Immature natural killer cell (primary cell): ENCODE measurements around the gene NFE2L3. TPM values are rescaled to one million over a fixed set of nuclear protein-coding genes. Genes with fewer than 3 reads are reported as not detected.
A peak's percentile ranks its signal among the peaks of the same experiment; 100 is the strongest.

Source experiments
- DNase-seq, 3 donors: peaks; one replicate each; pipeline ENCODE4 v3.0.0; 2022; ENCODE audit warnings: mixed read lengths in 1 of 3
- H3K27ac Mint-ChIP-seq, 6 donors: one replicate each; pipeline ENCODE4 v1.8.0; 2020; ENCODE audit warnings: mixed read lengths in 6 of 6, mild to moderate bottlenecking in 5 of 6, inconsistent platforms in 4 of 6, moderate library complexity in 3 of 6
- H3K27me3 Mint-ChIP-seq, 3 donors: one replicate each; pipeline ENCODE4 v1.8.0; 2020 to 2021; ENCODE audit warnings: low read depth in 3 of 3, mild to moderate bottlenecking in 3 of 3, mixed read lengths in 3 of 3, moderate library complexity in 3 of 3, inconsistent platforms in 1 of 3
- H3K36me3 Mint-ChIP-seq, 3 donors: one replicate each; pipeline ENCODE4 v1.8.0; 2020; ENCODE audit warnings: mixed read lengths in 3 of 3, inconsistent platforms in 2 of 3, mild to moderate bottlenecking in 2 of 3
- H3K4me1 Mint-ChIP-seq, 2 donors: one replicate each; pipeline ENCODE4 v1.8.0; 2020; ENCODE audit warnings: inconsistent platforms in 2 of 2, mild to moderate bottlenecking in 2 of 2, mixed read lengths in 2 of 2, moderate library complexity in 1 of 2
- H3K4me3 Mint-ChIP-seq, 5 donors: one replicate each; pipeline ENCODE4 v1.8.0; 2020; ENCODE audit warnings: mild to moderate bottlenecking in 5 of 5, mixed read lengths in 5 of 5, inconsistent platforms in 3 of 5, moderate library complexity in 3 of 5
- H3K9me3 Mint-ChIP-seq, 6 donors: one replicate each; pipeline ENCODE4 v1.8.0; 2020; ENCODE audit warnings: mild to moderate bottlenecking in 6 of 6, mixed read lengths in 6 of 6, inconsistent platforms in 4 of 6, moderate library complexity in 3 of 6
- polyA plus RNA-seq, 3 donors: library from polyadenylated mRNA; unstranded; fragments of 300-500 nt; fragmentation: Illumina TruSeq; gene quantifications; one replicate each; pipeline ENCODE4 v1.2.3, GENCODE V29; 2021

NFE2L3 gene
- polyA plus RNA-seq, 3 donors from 2014 or later: 3.5 to 5.5 (median 4.5) TPM

DNA sequence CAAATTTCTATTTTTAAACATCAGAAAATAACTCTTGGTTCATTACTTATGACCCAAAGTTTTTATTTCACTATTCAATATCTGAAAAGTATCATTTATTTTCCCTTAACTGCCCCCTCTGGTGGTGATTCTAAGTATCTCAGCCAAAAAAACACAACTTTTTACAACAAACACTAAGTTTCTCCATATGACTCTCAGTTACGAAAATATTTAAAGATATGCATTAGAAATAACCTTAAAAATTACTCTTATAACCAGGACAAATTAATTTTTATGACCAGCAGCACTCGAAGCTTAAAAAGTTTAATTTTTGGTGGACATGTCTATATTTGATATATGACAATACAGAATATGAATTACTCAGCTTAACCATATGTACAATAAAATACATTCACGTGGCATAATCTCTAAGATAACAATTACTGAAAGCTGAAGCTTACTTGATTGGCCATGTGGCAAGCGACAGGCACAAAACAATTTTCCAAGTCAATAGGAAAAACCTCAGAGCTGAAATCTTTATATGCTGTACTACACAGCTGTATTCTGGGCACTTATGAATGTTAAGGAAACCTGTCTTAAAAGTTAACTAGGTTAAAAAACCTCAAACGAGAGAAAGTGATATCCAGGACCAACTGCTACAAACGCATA lies 46.3 kb downstream of the NFE2L3 start:
- H3K4me3 Mint-ChIP-seq: peak overlapping the region; percentile 98 to 100 (median 100)
- peaks cover 45 to 68% (median 65%) of the 10 kb centered on the region in 3 donors for H3K27me3 Mint-ChIP-seq
- DNase-seq: peak in 2 of 3 donors; percentile 45 to 58
- H3K27ac Mint-ChIP-seq: peak overlapping the region; percentile 96 to 100 (median 100)
- H3K36me3 Mint-ChIP-seq: peaks cover 45 to 57% (median 52%) of the 10 kb centered on the region in 3 donors
- H3K4me1 Mint-ChIP-seq: peaks cover 73 to 74% of the 10 kb centered on the region in 2 donors
- peaks cover 0 to 4% (median 0%) of the 10 kb centered on the region in 6 donors for H3K9me3 Mint-ChIP-seq

DNA sequence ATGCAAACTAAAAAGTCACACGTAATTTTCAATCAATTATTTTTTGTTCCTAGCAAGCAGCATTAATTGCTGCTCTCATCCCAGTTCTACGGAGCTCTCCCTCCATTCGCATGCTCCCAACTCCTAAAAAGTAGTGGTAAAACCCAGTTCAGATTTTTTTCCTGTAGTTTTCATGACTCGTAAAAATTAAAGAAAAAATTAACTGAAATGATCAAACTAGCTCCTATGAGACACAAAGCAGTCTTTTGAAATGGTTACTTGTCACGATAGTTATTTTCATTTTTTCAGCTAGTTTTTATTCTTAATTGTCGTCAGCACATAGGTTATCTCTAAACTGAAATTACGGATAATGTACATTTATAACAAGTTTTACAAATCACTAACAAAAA lies 46.8 kb downstream of the NFE2L3 start:
- DNase-seq: no peak
- peaks cover 73 to 74% of the 10 kb centered on the region in 2 donors for H3K4me1 Mint-ChIP-seq

DNA sequence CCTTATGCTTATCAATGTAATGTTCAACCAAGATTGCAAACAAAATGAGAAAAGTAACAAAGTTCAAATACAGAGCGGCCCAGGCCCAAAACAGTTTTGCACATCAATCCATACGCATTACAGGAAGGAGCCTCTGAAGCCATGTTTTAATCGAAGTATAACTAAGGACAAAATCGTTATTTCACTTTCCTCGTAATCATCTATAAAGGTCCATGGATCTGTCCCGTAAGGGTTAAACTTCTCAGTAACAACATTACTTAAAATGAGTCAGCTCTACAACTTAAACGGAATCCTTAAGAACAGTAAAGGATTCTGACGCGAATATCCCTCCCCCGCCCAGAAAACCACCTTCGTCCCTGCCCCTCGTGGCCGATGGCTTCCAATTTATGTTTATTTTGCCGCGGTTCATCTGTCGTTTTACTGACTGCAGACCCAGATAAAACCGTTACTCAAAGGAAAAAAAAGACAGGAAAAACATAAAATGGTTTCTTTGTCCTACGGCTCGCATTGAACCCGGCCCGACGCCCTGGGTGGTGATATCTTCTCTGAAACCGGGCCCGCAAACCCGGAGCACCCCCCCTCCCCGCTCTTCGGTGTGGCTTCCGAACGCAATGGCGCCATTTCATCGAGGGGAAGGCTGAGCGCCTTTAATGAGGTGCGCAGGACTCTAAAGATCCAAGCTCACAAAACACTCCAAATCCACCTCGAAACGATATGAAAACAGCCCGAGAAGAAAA lies 47.5 kb downstream of the NFE2L3 start:
- Mint-ChIP-seq H3K4me3 (peak overlapping the region; percentile 98 to 100 (median 100)), H3K4me1 (peaks cover 73 to 74% of the 10 kb centered on the region in 2 donors), H3K36me3 (peaks cover 36 to 46% (median 43%) of the 10 kb centered on the region in 3 donors), H3K27ac (peak overlapping the region; percentile 96 to 100 (median 100)), H3K27me3 (peaks cover 40 to 61% (median 56%) of the 10 kb centered on the region in 3 donors), H3K9me3 (peaks cover 0 to 4% (median 0%) of the 10 kb centered on the region in 6 donors)
- DNase-seq: peak in 2 of 3 donors; percentile 51 to 79

More for the DNA sequence above, 46.8 kb downstream of the NFE2L3 start:
- Mint-ChIP-seq H3K27me3 (peaks cover 45 to 68% (median 62%) of the 10 kb centered on the region in 3 donors), H3K27ac (peak overlapping the region; percentile 96 to 100 (median 100)), H3K9me3 (peaks cover 0 to 4% (median 0%) of the 10 kb centered on the region in 6 donors), H3K36me3 (peaks cover 40 to 52% (median 47%) of the 10 kb centered on the region in 3 donors), H3K4me3 (peak overlapping the region; percentile 98 to 100 (median 100))

DNA sequence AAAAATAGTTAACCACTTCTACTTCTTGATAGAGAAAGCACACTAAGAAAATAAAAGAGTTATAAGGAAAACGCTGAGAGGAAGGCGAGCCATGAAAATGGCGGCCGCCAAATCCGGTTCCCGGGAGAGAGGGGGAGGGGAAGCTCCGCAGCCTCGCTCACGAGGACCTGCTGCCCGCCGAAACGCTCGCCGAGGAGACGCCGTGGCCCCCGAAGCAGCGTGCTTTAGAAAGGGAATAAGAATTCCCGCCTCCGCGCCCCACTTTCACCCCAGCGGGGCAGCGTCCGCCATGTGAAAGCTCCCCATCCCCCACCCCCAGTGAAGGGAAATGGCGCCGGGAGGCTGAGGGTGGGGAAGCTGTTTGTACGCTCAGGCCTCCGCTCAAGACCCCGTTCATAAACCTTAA lies 48.0 kb downstream of the NFE2L3 start:
- Mint-ChIP-seq H3K4me1 (peaks cover 73 to 74% of the 10 kb centered on the region in 2 donors), H3K27ac (peak overlapping the region; percentile 96 to 100 (median 100)), H3K27me3 (peaks cover 37 to 58% (median 53%) of the 10 kb centered on the region in 3 donors), H3K4me3 (peak overlapping the region; percentile 98 to 100 (median 100)), H3K9me3 (peaks cover 0 to 4% (median 0%) of the 10 kb centered on the region in 6 donors), H3K36me3 (peaks cover 35 to 44% (median 43%) of the 10 kb centered on the region in 3 donors)
- DNase-seq: peak; percentile 80 to 82 (median 80)

DNA sequence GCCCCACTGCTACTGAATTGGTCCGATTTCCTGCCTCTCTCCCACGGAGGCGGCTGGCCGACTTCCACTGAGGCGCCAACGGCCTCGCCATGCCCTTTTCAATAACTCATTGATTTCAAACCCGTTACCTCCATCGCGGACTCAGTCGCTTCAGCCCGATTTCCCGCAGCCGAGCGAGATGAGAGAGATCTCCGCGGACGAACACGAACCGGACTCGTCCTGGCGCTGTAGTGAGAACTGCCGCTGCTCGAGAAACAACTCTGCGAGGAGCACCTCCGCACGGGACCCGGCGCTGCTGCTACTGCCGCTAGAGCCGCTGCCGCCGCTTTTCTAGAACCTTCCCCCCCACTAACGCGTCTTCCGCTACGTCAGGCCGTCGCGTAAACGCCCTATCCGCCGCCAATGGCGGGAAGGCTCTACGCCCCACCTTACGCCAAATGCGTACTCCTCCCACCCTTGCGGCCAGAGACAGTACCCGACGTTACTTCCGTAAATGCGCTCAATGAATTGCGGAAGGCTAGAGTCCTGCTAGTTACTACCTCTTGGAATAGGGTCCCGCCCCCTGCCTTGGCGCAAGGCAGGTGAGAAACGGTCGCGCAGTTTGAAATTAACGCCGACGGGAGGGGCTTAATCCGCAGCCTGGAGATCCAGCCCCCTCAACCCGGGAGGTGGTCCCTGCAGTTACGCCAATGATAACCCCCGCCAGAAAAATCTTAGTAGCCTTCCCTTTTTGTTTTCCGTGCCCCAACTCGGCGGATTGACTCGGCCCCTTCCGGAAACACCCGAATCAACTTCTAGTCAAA lies 48.6 kb downstream of the NFE2L3 start, which contains the start of gene HNRNPA2B1:
TSS of gene HNRNPA2B1 (minus strand) at position 303 of the 803 bp plus-strand sequence. CDS start at position 134, 169 bp downstream.
- DNase-seq: peak; percentile 99
- Mint-ChIP-seq H3K36me3 (peaks cover 31 to 38% (median 37%) of the 10 kb centered on the region in 3 donors), H3K4me3 (peak within 1 kb of the TSS; percentile 98 to 100 (median 100)), H3K27ac (peak within 1 kb of the TSS; percentile 96 to 100 (median 100)), H3K27me3 (peaks cover 37 to 53% (median 48%) of the 10 kb centered on the region in 3 donors), H3K9me3 (peaks cover 0 to 4% (median 0%) of the 10 kb centered on the region in 6 donors), H3K4me1 (peaks cover 73 to 74% of the 10 kb centered on the region in 2 donors)

DNA sequence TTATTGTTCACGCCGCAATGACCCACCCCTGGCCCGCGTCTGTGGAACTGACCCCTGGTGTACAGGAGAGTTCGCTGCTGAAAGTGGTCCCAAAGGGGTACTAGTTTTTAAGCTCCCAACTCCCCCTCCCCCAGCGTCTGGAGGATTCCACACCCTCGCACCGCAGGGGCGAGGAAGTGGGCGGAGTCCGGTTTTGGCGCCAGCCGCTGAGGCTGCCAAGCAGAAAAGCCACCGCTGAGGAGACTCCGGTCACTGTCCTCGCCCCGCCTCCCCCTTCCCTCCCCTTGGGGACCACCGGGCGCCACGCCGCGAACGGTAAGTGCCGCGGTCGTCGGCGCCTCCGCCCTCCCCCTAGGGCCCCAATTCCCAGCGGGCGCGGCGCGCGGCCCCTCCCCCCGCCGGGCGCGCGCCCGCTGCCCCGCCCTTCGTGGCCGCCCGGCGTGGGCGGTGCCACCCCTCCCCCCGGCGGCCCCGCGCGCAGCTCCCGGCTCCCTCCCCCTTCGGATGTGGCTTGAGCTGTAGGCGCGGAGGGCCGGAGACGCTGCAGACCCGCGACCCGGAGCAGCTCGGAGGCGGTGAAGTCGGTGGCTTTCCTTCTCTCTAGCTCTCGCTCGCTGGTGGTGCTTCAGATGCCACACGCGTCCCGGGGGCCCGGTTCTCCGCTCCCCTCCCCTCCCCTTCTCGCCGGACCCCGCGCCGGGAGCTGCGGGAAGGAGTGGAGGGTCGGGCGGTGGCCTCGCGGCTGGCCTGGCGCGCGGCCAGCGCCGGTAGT lies 49.4 kb downstream of the NFE2L3 start, which contains the start of gene CBX3:
TSS of gene CBX3 (plus strand) at position 499 of the 772 bp plus-strand sequence. CDS start 1,254 bp downstream, outside the sequence.
- Mint-ChIP-seq H3K4me3 (peak within 1 kb of the TSS; percentile 98 to 100 (median 100)), H3K27ac (peak within 1 kb of the TSS; percentile 96 to 100 (median 100)), H3K27me3 (peaks cover 30 to 45% (median 41%) of the 10 kb centered on the region in 3 donors), H3K36me3 (peaks cover 23 to 34% (median 29%) of the 10 kb centered on the region in 3 donors), H3K4me1 (peaks cover 69 to 74% of the 10 kb centered on the region in 2 donors), H3K9me3 (peaks cover 0 to 4% (median 0%) of the 10 kb centered on the region in 6 donors)
- DNase-seq: peak; percentile 96 to 97 (median 97)

DNA sequence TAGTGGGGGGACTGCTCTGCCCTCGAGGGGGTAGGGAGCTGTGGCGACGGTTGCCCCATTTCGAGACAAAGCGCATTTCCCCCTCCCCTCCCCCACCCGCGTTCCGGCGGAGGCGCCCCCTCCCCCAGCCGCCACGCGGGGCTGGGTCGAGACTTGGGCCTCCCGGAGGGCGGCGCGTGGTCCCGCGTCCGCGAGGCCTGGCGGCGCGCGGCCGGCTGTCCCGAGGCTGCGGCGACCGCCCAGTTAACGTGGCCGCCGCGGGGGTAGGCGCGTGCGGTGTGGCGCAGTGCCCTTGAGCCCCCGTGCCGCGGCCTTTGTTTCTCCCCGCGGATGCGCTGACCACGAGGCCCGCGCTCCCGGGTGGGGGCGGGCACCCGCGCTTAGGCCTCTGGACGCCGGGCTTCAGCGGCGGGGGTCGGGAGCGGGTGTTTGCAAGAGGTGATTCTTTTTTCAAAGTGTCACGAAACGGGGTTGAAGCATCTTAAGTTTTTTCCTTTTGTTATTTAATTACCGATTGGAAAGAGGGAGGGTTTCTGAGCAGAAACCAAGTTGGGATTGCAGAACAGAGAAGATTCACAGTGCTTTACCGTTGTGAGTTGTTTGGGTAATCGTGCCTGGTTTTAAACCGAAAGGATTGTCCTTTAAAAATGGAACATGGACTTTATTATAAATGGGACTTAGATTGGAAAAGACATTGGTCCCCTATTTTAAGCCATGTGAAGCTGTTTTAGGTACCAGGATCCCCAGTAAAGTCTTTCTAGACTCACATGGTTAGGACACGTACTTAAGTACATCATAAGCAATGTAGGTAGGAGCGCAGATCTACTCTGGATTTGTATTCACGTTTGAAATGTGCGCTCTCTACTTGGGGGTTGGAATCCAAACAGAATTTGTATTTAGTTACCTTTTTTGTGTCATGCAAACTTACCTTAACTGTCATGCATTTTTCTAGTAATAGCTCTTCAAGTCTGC lies 50.3 kb downstream of the NFE2L3 start:
- Mint-ChIP-seq H3K36me3 (peaks cover 14 to 32% (median 26%) of the 10 kb centered on the region in 3 donors), H3K9me3 (peaks cover 0 to 4% (median 0%) of the 10 kb centered on the region in 6 donors), H3K27me3 (peaks cover 29 to 41% (median 40%) of the 10 kb centered on the region in 3 donors), H3K4me1 (peaks cover 61 to 74% of the 10 kb centered on the region in 2 donors), H3K27ac (peak overlapping the region; percentile 85 to 100 (median 90)), H3K4me3 (peak overlapping the region; percentile 88 to 100 (median 90))
- peak in 1 of 3 donors; percentile 64 for DNase-seq

DNA sequence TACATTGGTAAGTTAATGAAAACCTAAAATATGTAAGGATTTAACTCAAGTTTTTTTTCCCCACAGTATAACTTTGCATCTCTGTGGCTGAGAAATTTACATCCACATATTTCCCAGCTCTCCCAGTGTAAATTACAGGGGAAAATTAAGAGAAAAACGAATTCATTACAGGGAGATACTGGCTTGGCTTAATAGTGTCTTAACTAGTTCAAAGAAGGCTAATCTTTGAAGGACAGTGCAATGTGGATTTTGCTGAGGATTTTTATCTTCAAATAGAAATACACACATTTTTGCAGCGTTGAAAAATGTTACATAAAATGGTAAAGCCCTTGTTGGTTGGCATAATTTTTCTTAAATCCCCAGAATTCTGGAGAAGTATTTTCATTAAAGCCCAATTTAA lies 51.0 kb downstream of the NFE2L3 start:
- no peak for DNase-seq
- H3K4me1 Mint-ChIP-seq: peaks cover 56 to 68% of the 10 kb centered on the region in 2 donors
- H3K27ac Mint-ChIP-seq: peak overlapping the region; percentile 77 to 93 (median 88)
- peak overlapping the region; percentile 88 to 92 (median 89) for H3K4me3 Mint-ChIP-seq
- H3K36me3 Mint-ChIP-seq: peaks cover 12 to 33% (median 26%) of the 10 kb centered on the region in 3 donors
- peaks cover 0 to 4% (median 0%) of the 10 kb centered on the region in 6 donors for H3K9me3 Mint-ChIP-seq
- H3K27me3 Mint-ChIP-seq: peaks cover 28 to 41% (median 40%) of the 10 kb centered on the region in 3 donors

DNA sequence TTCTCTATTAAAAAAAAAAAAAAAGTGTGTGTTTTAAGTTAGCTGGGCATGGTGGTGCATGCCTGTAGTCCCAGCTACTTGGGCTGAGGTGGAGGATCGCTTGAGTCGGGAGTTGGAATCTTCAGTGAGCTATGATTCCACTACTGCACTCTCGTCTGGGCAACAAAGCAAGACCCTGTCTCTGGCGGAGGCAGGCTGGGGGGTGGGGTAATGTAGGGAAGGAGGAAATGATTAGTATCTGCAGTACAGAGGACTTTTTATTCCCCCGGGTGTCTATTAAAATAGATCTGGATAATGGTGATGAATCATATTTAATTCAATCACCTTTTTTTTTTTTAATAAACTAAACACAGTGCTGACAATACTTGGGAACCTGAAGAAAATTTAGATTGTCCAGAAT lies 56.0 kb downstream of the NFE2L3 start:
- Mint-ChIP-seq H3K27ac (peak overlapping the region in 1 of 6 donors; percentile 62), H3K4me3 (no peak overlapping the region), H3K4me1 (peaks cover 34 to 66% of the 10 kb centered on the region in 2 donors), H3K9me3 (no peaks in the 10 kb centered on the region), H3K27me3 (peaks cover 0 to under 1% (median 0%) of the 10 kb centered on the region in 3 donors), H3K36me3 (peaks cover 11 to 42% (median 16%) of the 10 kb centered on the region in 3 donors)
- DNase-seq: no peak

DNA sequence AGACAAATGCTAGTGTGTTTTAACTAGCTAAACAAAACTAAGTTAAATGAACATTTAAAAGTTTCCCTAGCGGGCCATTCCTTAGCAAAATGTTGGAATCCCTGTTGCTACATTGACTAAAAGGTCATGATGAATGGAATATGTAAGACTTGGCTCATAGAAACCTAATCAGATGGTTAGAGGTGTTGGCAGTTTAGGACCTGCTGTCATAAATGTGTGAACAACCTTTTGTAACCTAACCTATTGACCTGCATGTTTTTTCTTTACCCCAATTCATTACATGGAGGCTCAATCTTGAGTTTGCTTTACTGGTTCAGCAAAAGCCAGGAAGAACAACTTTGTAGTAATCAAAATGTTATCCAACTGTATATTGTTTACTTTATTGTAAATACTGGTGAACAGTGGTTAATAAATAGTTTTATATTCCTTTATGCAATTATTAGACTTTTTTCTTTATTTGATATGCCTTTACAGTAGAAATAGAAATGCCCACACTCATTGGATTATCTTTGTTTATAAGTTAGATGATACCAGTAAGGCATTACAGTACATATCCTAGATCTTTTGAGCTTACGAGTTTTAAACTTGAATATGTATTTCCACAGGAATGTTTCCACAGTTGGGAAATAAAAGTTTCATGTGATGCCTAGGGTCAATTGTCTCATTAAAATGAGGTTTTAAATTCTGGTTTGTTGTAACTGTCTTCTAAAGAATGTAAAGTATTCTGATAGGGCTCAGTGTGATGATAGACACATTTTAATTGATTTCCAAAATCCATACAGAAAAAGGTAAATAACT lies 61.1 kb downstream of the NFE2L3 start:
- peak overlapping the region in 2 of 6 donors; percentile 34 to 47 for H3K27ac Mint-ChIP-seq
- H3K4me1 Mint-ChIP-seq: peaks cover 4 to 27% of the 10 kb centered on the region in 2 donors
- H3K27me3 Mint-ChIP-seq: peaks cover 0 to 2% (median 0%) of the 10 kb centered on the region in 3 donors

More for the DNA sequence above, 61.1 kb downstream of the NFE2L3 start:
- no peak for DNase-seq
- Mint-ChIP-seq H3K9me3 (no peaks in the 10 kb centered on the region), H3K4me3 (no peak overlapping the region), H3K36me3 (peaks cover 12 to 27% (median 17%) of the 10 kb centered on the region in 3 donors)
